Esophagus muscularis mucosa (tissue), 4 donors: ENCODE measurements around the gene ASXL3.

Experiments
- EP300 ChIP-seq: sonication (generic); formaldehyde crosslinking; IDR thresholded peaks from one replicate; pipeline ENCODE4 v1.6.1; 2017; ENCODE audit warnings: antibody characterized with exemption
- POLR2A ChIP-seq: fragments of 450-650 bp; IDR thresholded peaks from one replicate; pipeline ENCODE4 v1.6.1; 2017; ENCODE audit warnings: antibody characterized with exemption, moderate library complexity, mild to moderate bottlenecking, low read depth
- POLR2AphosphoS5 ChIP-seq, 2 donors: sonication (generic); formaldehyde crosslinking; IDR thresholded peaks; one replicate each; pipeline ENCODE4 v1.6.1; 2017; ENCODE audit warnings: antibody characterized with exemption in 2 of 2
- TF ChIP-seq, protein P1 (sequence below), 3 experiments: fragments of 200-600 bp in 2 of 3; fragments of 450-650 bp in 1 of 3; sonication (generic) in 2 of 3; IDR thresholded peaks; one replicate each; pipeline ENCODE4 v1.5.1; 2017 to 2019; ENCODE audit warnings: antibody characterized with exemption in 3 of 3, mild to moderate bottlenecking in 2 of 3, moderate library complexity in 1 of 3

- TF ChIP-seq, protein P1, sequence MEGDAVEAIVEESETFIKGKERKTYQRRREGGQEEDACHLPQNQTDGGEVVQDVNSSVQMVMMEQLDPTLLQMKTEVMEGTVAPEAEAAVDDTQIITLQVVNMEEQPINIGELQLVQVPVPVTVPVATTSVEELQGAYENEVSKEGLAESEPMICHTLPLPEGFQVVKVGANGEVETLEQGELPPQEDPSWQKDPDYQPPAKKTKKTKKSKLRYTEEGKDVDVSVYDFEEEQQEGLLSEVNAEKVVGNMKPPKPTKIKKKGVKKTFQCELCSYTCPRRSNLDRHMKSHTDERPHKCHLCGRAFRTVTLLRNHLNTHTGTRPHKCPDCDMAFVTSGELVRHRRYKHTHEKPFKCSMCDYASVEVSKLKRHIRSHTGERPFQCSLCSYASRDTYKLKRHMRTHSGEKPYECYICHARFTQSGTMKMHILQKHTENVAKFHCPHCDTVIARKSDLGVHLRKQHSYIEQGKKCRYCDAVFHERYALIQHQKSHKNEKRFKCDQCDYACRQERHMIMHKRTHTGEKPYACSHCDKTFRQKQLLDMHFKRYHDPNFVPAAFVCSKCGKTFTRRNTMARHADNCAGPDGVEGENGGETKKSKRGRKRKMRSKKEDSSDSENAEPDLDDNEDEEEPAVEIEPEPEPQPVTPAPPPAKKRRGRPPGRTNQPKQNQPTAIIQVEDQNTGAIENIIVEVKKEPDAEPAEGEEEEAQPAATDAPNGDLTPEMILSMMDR (IDR thresholded peaks at IDR 0.05), result no peak
- no peak for TF ChIP-seq POLR2AphosphoS5 (IDR thresholded peaks at IDR 0.05)
- no peak for TF ChIP-seq POLR2A
- TF ChIP-seq EP300, result no peak
Observed at GRCh38 chr18:33577685-33578517, at the start of gene ASXL3.
